K562 (cell line): Measurements from ENCODE around the gene CHST12. TPM values are rescaled to one million over a fixed set of nuclear protein-coding genes. Genes with fewer than 3 reads are reported as not detected.

Experiments
- CBX1 ChIP-seq: sonication (generic); IDR thresholded peaks from 2 replicates; pipeline ENCODE4 v1.6.1; 2016; ENCODE audit warnings: antibody characterized with exemption, low read depth, mild to moderate bottlenecking
- CHD7 ChIP-seq: fragments of 200-600 bp; sonication (generic); IDR thresholded peaks from one replicate; pipeline ENCODE4 v1.6.1; 2012; ENCODE audit warnings: mild to moderate bottlenecking, low read depth, low read length, inconsistent platforms
- KLF6 ChIP-seq: fragments of 250-450 bp; sonication (Bioruptor Pico); IDR thresholded peaks from 2 replicates; pipeline ENCODE4 v1.4.0; 2020; ENCODE audit warnings: mild to moderate bottlenecking, moderate library complexity, borderline replicate concordance
- ZNF282 ChIP-seq: sonication (generic); formaldehyde crosslinking; IDR thresholded peaks from 2 replicates; pipeline ENCODE4 v1.8.1; 2023; ENCODE audit warnings: missing genetic modification reagents
- ZNF507 ChIP-seq: conservative IDR thresholded peaks from 2 replicates; pipeline ENCODE4 v1.6.1; 2017; ENCODE audit warnings: missing genetic modification characterization, missing compliant biosample characterization
- polyA plus RNA-seq, 8 experiments: library from polyadenylated mRNA; depleted of rRNA in 4 of 8; stranded (reverse) in 5 of 8; unstranded in 3 of 8; fragments of >200 nt; fragmentation: Nextera tagmentation in 2 of 8; fragmentation: Illumina TruSeq in 1 of 8; extraction: Ambion mirVana in 2 of 8; extraction: Trizol in 1 of 8; gene quantifications; 2 replicates each; pipeline versions ENCODE4 v1.2.1 to v1.2.3, GENCODE V29; 2011 to 2014; ENCODE audit warnings: inconsistent platforms in 1 of 8, missing spikeins in 1 of 8
- total RNA-seq, 7 experiments: library from RNA; depleted of rRNA in 6 of 7; stranded (reverse); fragments of >200 nt in 6 of 7; fragmentation: Illumina TruSeq in 2 of 7; extraction: Trizol in 2 of 7; gene quantifications; 2 replicates each; pipeline versions ENCODE4 v1.2.1 to v1.2.3, GENCODE V29; 2011 to 2021; ENCODE audit warnings: low replicate concordance in 1 of 7
- TF ChIP-seq, protein P1 (sequence below), 2 experiments: IDR thresholded peaks; 2 replicates each; pipeline ENCODE4 v1.6.1; 2012; ENCODE audit warnings: improper control_type of control experiment in 2 of 2, low read depth in 2 of 2, low read length in 2 of 2, borderline replicate concordance in 1 of 2

CHST12 gene
- total and polyA plus RNA-seq, 9 of the 15 experiments (the other 6 are each of a cell fraction or from before 2014, with no cell fraction given), result 0.18 to 19.8 (median 3.6) TPM

GRCh38 chr7:2451171-2452073, 48.0 kb downstream of the CHST12 start (continued):
- no peak for TF ChIP-seq CHD7
- no peak for TF ChIP-seq CBX1
- TF ChIP-seq, protein P1, sequence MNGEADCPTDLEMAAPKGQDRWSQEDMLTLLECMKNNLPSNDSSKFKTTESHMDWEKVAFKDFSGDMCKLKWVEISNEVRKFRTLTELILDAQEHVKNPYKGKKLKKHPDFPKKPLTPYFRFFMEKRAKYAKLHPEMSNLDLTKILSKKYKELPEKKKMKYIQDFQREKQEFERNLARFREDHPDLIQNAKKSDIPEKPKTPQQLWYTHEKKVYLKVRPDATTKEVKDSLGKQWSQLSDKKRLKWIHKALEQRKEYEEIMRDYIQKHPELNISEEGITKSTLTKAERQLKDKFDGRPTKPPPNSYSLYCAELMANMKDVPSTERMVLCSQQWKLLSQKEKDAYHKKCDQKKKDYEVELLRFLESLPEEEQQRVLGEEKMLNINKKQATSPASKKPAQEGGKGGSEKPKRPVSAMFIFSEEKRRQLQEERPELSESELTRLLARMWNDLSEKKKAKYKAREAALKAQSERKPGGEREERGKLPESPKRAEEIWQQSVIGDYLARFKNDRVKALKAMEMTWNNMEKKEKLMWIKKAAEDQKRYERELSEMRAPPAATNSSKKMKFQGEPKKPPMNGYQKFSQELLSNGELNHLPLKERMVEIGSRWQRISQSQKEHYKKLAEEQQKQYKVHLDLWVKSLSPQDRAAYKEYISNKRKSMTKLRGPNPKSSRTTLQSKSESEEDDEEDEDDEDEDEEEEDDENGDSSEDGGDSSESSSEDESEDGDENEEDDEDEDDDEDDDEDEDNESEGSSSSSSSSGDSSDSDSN (IDR thresholded peaks at IDR 0.05; ENCODE audit: borderline replicate concordance in 1 of 2, low read depth in 2 of 2, low read length in 2 of 2), result no peak
- TF ChIP-seq ZNF282 (CRISPR knock-in tag), result no peak
- TF ChIP-seq ZNF507 (tag), result no peak
- no peak for TF ChIP-seq KLF6 (CRISPR knock-in tag)
